GM12891 (cell line): ENCODE results near the gene HDDC2. TPM values are rescaled to one million over a fixed set of nuclear protein-coding genes. Genes with fewer than 3 reads are reported as not detected.

ENCODE experiments used
- DNase-seq: peaks from one replicate; pipeline ENCODE4 v3.0.0; 2011; ENCODE audit warnings: low spot score; ENCODE audit not compliant: insufficient read length
- FAIRE-seq: peaks from 2 replicates; lab custom pipeline; 2011; peaks lifted over from hg19 to GRCh38; lab: Jason Lieb, UNC
- PAX5 ChIP-seq: IDR thresholded peaks from 2 replicates; pipeline ENCODE4 v1.6.1; 2011; ENCODE audit warnings: low read length, moderate library complexity, mild to moderate bottlenecking; ENCODE audit not compliant: insufficient read depth, severe bottlenecking
- POLR2A ChIP-seq: IDR thresholded peaks from 2 replicates; pipeline ENCODE4 v1.6.1; 2011; ENCODE audit warnings: low read depth, low read length, control low read depth
- POLR2AphosphoS5 ChIP-seq: IDR thresholded peaks from 2 replicates; pipeline ENCODE4 v1.6.1; 2011; ENCODE audit warnings: low read depth, low read length, control low read depth
- POU2F2 ChIP-seq: IDR thresholded peaks from 2 replicates; pipeline ENCODE4 v1.6.1; 2011; ENCODE audit warnings: low read depth, mild to moderate bottlenecking, control low read depth, low read length, moderate library complexity
- SPI1 ChIP-seq: IDR thresholded peaks from 2 replicates; pipeline ENCODE4 v1.6.1; 2011; ENCODE audit warnings: low read depth, low read length, control low read depth
- TAF1 ChIP-seq: IDR thresholded peaks from 2 replicates; pipeline ENCODE4 v1.6.1; 2011; ENCODE audit warnings: low read depth, low read length, control low read depth
- polyA plus RNA-seq: library from polyadenylated mRNA; unstranded; fragments of >200 nt; gene quantifications from one replicate; pipeline ENCODE4 v1.2.1, GENCODE V29; 2012; ENCODE audit warnings: low read depth, missing spikeins, inconsistent platforms; ENCODE audit not compliant: missing spikeins

The HDDC2 gene
- 81.7 TPM for polyA plus RNA-seq

- peak; percentile 71 for TF ChIP-seq SPI1
- peak; percentile 50; the same call in 1 of the 2 replicates for TF ChIP-seq TAF1
- 0 out of 2 replicates have a peak, but pooled peaks have one; percentile 24 for TF ChIP-seq POU2F2
- TF ChIP-seq PAX5, result no peak
- peak; percentile 79 for TF ChIP-seq POLR2A
- peak; percentile 68; the same call in 1 of the 2 replicates for TF ChIP-seq POLR2AphosphoS5
- DNase-seq (peak; percentile 49), FAIRE-seq (peak; percentile 91)
Measured at GRCh38 chr6:125301435-125302391, at the start of gene HDDC2. Gene HDDC2, minus strand, starts transcription at chr6:125301967. Its CDS starts 35 bp downstream, at chr6:125301932.

GRCh38 chr6:125346926-125347563 lies 45.3 kb upstream of the HDDC2 start:
- no peak for DNase-seq
- TF ChIP-seq PAX5, result no peak
- TF ChIP-seq POU2F2, result no peak
- peak; percentile 94 for TF ChIP-seq SPI1
- no peak for TF ChIP-seq POLR2A
- TF ChIP-seq TAF1, result no peak
- FAIRE-seq, result no peak

GRCh38 chr6:125346201-125346925 lies 44.6 kb upstream of the HDDC2 start:
- DNase-seq (no peak), FAIRE-seq (peak; percentile 66)
- TF ChIP-seq POU2F2 (no peak), POLR2A (no peak), SPI1 (no peak), TAF1 (no peak), POLR2AphosphoS5 (no peak), PAX5 (no peak)

- TF ChIP-seq POU2F2 (no peak), SPI1 (no peak), TAF1 (no peak), PAX5 (no peak), POLR2AphosphoS5 (no peak), POLR2A (no peak)
- no peak for DNase-seq
- FAIRE-seq, result no peak
Measured at GRCh38 chr6:125341460-125341859, 39.7 kb upstream of the HDDC2 start.

- DNase-seq (no peak), FAIRE-seq (no peak)
- TF ChIP-seq POLR2A (no peak), PAX5 (no peak)
Measured at GRCh38 chr6:125340991-125341390, 39.2 kb upstream of the HDDC2 start.

GRCh38 chr6:125340175-125340835 lies 38.5 kb upstream of the HDDC2 start:
- FAIRE-seq (no peak), DNase-seq (no peak)
- TF ChIP-seq SPI1 (no peak), PAX5 (no peak), POLR2AphosphoS5 (no peak), TAF1 (no peak)

- TF ChIP-seq PAX5 (no peak), SPI1 (no peak), POU2F2 (no peak), POLR2AphosphoS5 (no peak), POLR2A (no peak), TAF1 (no peak)
- DNase-seq, result no peak
- FAIRE-seq, result no peak
Measured at GRCh38 chr6:125339653-125340052, 37.9 kb upstream of the HDDC2 start.

- FAIRE-seq, result no peak
- TF ChIP-seq POU2F2, result no peak
- no peak for TF ChIP-seq TAF1
- TF ChIP-seq POLR2AphosphoS5, result no peak
- TF ChIP-seq PAX5, result no peak
- no peak for TF ChIP-seq SPI1
- TF ChIP-seq POLR2A, result no peak
- DNase-seq, result no peak
Measured at GRCh38 chr6:125338381-125338780, 36.6 kb upstream of the HDDC2 start.
